Measurements from ENCODE around the gene AP1G1.

Gene AP1G1

GRCh38 chr16:71761097-71761496, 47.5 kb downstream of the AP1G1 start:
- DNase-seq = no peak
- Histone ChIP-seq H3K4me3 (ENCODE audit: low read depth, low read length) (no peak overlapping the region), H3K27ac (no peak overlapping the region), H3K27me3 (replicated peaks) (no peaks in the 10 kb centered on the region), H3K36me3 (replicated peaks) (peaks cover 51% of the 10 kb centered on the region)
- TF ChIP-seq, protein P1, sequence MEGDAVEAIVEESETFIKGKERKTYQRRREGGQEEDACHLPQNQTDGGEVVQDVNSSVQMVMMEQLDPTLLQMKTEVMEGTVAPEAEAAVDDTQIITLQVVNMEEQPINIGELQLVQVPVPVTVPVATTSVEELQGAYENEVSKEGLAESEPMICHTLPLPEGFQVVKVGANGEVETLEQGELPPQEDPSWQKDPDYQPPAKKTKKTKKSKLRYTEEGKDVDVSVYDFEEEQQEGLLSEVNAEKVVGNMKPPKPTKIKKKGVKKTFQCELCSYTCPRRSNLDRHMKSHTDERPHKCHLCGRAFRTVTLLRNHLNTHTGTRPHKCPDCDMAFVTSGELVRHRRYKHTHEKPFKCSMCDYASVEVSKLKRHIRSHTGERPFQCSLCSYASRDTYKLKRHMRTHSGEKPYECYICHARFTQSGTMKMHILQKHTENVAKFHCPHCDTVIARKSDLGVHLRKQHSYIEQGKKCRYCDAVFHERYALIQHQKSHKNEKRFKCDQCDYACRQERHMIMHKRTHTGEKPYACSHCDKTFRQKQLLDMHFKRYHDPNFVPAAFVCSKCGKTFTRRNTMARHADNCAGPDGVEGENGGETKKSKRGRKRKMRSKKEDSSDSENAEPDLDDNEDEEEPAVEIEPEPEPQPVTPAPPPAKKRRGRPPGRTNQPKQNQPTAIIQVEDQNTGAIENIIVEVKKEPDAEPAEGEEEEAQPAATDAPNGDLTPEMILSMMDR (IDR thresholded peaks at IDR 0.05; ENCODE audit: low read depth, low read length, missing control alignments) = no peak
- in situ Hi-C loops (cut with HindIII; ENCODE audit: low pct_ligation_motif_present, low sequenced_read_pairs) = no loop called here

DNA sequence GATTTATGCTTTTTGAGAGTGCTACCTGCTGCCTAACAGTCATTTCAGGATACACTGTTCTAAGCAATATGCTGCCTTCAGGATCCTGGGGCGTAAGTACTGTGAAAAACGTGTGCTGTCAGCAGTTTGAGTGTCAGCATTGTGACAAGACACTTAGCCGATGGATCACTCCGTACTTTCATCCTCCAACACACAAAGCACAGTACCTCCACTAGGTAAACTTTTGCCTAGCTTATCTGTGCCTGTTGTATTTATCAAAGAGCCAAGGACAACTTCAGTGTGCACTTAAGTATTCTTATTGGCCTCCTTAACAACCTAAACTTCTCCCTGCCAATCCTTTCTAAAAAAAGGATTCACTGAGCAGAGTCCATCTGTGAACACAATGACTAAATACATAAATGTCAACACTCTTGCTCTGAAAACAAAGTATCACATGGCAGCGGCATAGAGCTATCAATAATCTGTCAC, 50.3 kb downstream of the AP1G1 start:
- in situ Hi-C loops (cut with HindIII; ENCODE audit: low pct_ligation_motif_present, low sequenced_read_pairs) = no loop called here
- H3K4me3 ChIP-seq (ENCODE audit: low read depth, low read length) = no peak overlapping the region
- peaks cover 70% of the 10 kb centered on the region for H3K36me3 ChIP-seq (replicated peaks)
- H3K27me3 ChIP-seq (replicated peaks) = no peaks in the 10 kb centered on the region
- no peak for DNase-seq
- H3K27ac ChIP-seq = no peak overlapping the region
- TF ChIP-seq, protein P1 (IDR thresholded peaks at IDR 0.05; ENCODE audit: low read depth, low read length, missing control alignments) = no peak

DNA sequence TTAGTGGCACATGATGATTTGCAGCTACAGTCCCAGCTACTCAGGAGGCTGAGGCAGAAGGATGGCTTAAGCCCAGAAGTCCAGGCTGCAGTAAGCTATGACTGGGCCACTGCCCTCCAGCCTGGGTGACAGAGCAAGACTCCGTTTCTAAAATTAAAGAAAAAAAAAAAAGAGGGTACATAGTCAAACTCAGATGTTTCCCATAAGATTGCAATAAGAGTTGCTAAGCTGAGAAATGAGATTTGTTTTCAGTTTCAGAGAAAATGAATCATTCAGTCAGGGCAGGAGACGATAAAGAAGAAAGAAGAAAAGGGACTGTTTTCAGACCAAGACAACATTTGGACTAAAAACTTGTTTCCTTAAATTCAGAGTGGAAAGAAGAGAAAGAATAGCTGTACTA, 54.0 kb downstream of the AP1G1 start:
- Histone ChIP-seq H3K36me3 (replicated peaks) (peaks cover 52% of the 10 kb centered on the region), H3K27ac (no peak overlapping the region), H3K4me3 (ENCODE audit: low read depth, low read length) (no peak overlapping the region), H3K27me3 (replicated peaks) (no peaks in the 10 kb centered on the region)
- in situ Hi-C loops (cut with HindIII; ENCODE audit: low pct_ligation_motif_present, low sequenced_read_pairs) = no loop called here
- TF ChIP-seq, protein P1 (IDR thresholded peaks at IDR 0.05; ENCODE audit: low read depth, low read length, missing control alignments) = no peak
- DNase-seq = no peak

DNA sequence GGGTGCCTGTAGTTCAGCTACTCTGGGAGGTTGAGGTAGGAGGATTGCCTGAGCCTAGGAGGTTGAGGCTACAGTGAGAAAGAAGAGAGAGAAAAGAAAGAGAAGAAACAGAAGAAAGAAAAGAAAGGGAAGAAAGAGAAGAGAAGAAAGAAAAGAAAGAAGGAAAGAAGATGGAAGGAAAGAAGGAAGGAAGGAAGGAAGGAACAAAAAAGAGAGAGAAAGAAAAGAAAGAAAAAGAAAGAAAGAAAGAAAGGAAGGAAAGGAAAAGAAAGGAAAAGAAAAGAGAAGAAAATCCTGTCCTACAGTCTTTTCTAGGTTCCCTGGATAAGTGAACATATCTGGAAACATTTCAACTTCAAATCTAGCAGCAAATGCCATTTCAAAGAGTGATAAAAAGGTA, 54.5 kb downstream of the AP1G1 start:
- TF ChIP-seq, protein P1 (IDR thresholded peaks at IDR 0.05; ENCODE audit: low read depth, low read length, missing control alignments) = no peak
- Histone ChIP-seq H3K36me3 (replicated peaks) (peaks cover 54% of the 10 kb centered on the region), H3K27ac (no peak overlapping the region), H3K4me3 (ENCODE audit: low read depth, low read length) (no peak overlapping the region), H3K27me3 (replicated peaks) (no peaks in the 10 kb centered on the region)
- DNase-seq = no peak
- in situ Hi-C loops (cut with HindIII; ENCODE audit: low pct_ligation_motif_present, low sequenced_read_pairs) = no loop called here

GRCh38 chr16:71748226-71748625, 60.4 kb downstream of the AP1G1 start:
- no peak for DNase-seq
- in situ Hi-C loops (cut with HindIII; ENCODE audit: low pct_ligation_motif_present, low sequenced_read_pairs) = no loop called here
- H3K36me3 ChIP-seq (replicated peaks) = peaks cover 59% of the 10 kb centered on the region
- no peaks in the 10 kb centered on the region for H3K27me3 ChIP-seq (replicated peaks)
- H3K27ac ChIP-seq = no peak overlapping the region
- TF ChIP-seq, protein P1 (IDR thresholded peaks at IDR 0.05; ENCODE audit: low read depth, low read length, missing control alignments) = no peak
- no peak overlapping the region for H3K4me3 ChIP-seq (ENCODE audit: low read depth, low read length)

- TF ChIP-seq, protein P1 (IDR thresholded peaks at IDR 0.05; ENCODE audit: low read depth, low read length, missing control alignments) = peak; percentile 75
- Histone ChIP-seq H3K27ac (no peak overlapping the region), H3K27me3 (replicated peaks) (no peaks in the 10 kb centered on the region), H3K4me3 (ENCODE audit: low read depth, low read length) (no peak overlapping the region), H3K36me3 (replicated peaks) (peaks cover 59% of the 10 kb centered on the region)
- in situ Hi-C loops (cut with HindIII; ENCODE audit: low pct_ligation_motif_present, low sequenced_read_pairs) = no loop called here
- DNase-seq = peak; percentile 37
Observed at GRCh38 chr16:71746442-71747046, 62.1 kb downstream of the AP1G1 start.

All from brain microvascular endothelial cell (primary cell).